Bronchial epithelial cell (primary cell): ENCODE data around the gene PTBP2. TPM values are rescaled to one million over a fixed set of nuclear protein-coding genes. Genes with fewer than 3 reads are reported as not detected.

ENCODE experiments used
- DNase-seq: peaks from one replicate; pipeline ENCODE4 v3.0.0-alpha.2; 2010; ENCODE audit warnings: low read depth
- FAIRE-seq: peaks from 2 replicates; lab custom pipeline; 2011; peaks lifted over from hg19 to GRCh38; lab: Jason Lieb, UNC
- H3K27me3 ChIP-seq: 2 replicates; pipeline ENCODE4 v1.5.1; 2011; ENCODE audit warnings: low read length; ENCODE audit not compliant: control insufficient read depth, insufficient read depth
- H3K36me3 ChIP-seq: 2 replicates; pipeline ENCODE4 v1.5.1; 2011; ENCODE audit warnings: low read length; ENCODE audit not compliant: control insufficient read depth, insufficient read depth
- H3K4me3 ChIP-seq: 2 replicates; pipeline ENCODE4 v1.5.1; 2011; ENCODE audit warnings: mild to moderate bottlenecking, low read depth, low read length, control low read depth
- CTCF ChIP-seq: IDR thresholded peaks from 2 replicates; pipeline ENCODE4 v1.5.1; 2011; ENCODE audit warnings: mild to moderate bottlenecking, moderate library complexity, low read length, control low read depth, inconsistent platforms; ENCODE audit not compliant: insufficient read depth, severe bottlenecking
- total RNA-seq: library from RNA; depleted of rRNA; stranded (reverse); fragments of >200 nt; gene quantifications from 2 replicates; pipeline ENCODE4 v1.2.1, GENCODE V29; 2014

PTBP2 gene
- total RNA-seq, 1 donor from 2014 or later, result 10.5 TPM

- H3K27me3 ChIP-seq, result no peaks in the 10 kb centered on the region
- DNase-seq (no peak), FAIRE-seq (no peak)
- H3K36me3 ChIP-seq, result no peaks in the 10 kb centered on the region
- H3K4me3 ChIP-seq, result no peak overlapping the region
- TF ChIP-seq CTCF, result no peak
Observed at GRCh38 chr1:96820671-96821070, 99.1 kb downstream of the PTBP2 start.

GRCh38 chr1:96825231-96825630 lies 103.6 kb downstream of the PTBP2 start:
- no peak overlapping the region for H3K4me3 ChIP-seq
- TF ChIP-seq CTCF, result no peak
- FAIRE-seq, result no peak
- no peaks in the 10 kb centered on the region for H3K36me3 ChIP-seq
- H3K27me3 ChIP-seq, result no peaks in the 10 kb centered on the region
- DNase-seq, result no peak

GRCh38 chr1:96825950-96826576 lies 104.5 kb downstream of the PTBP2 start:
- TF ChIP-seq CTCF, result no peak
- Histone ChIP-seq H3K36me3 (no peaks in the 10 kb centered on the region), H3K4me3 (no peak overlapping the region), H3K27me3 (no peaks in the 10 kb centered on the region)
- FAIRE-seq (no peak), DNase-seq (no peak)

- H3K36me3 ChIP-seq, result no peaks in the 10 kb centered on the region
- no peak for DNase-seq
- no peak overlapping the region for H3K4me3 ChIP-seq
- no peaks in the 10 kb centered on the region for H3K27me3 ChIP-seq
- no peak for FAIRE-seq
- no peak for TF ChIP-seq CTCF
Observed at GRCh38 chr1:96833376-96833775, 111.8 kb downstream of the PTBP2 start.

GRCh38 chr1:96834986-96835385 lies 113.4 kb downstream of the PTBP2 start:
- FAIRE-seq, result no peak
- no peaks in the 10 kb centered on the region for H3K36me3 ChIP-seq
- DNase-seq, result no peak
- H3K27me3 ChIP-seq, result no peaks in the 10 kb centered on the region
- no peak for TF ChIP-seq CTCF
- H3K4me3 ChIP-seq, result no peak overlapping the region

GRCh38 chr1:96837057-96837780 lies 115.6 kb downstream of the PTBP2 start:
- no peak for DNase-seq
- Histone ChIP-seq H3K4me3 (no peak overlapping the region), H3K36me3 (no peaks in the 10 kb centered on the region), H3K27me3 (no peaks in the 10 kb centered on the region)
- FAIRE-seq, result no peak
- no peak for TF ChIP-seq CTCF
